Upper lobe of left lung (tissue), 6 donors: ENCODE data around the gene SLC2A11. TPM values are rescaled to one million over a fixed set of nuclear protein-coding genes. Genes with fewer than 3 reads are reported as not detected.

ENCODE experiments used
- ATAC-seq, 2 donors: fragments of 200-7000 bp; cut with Tn5 transposase; one replicate each; pipeline ENCODE4 v1.9.1; 2022; ENCODE audit warnings: mild to moderate bottlenecking in 2 of 2, moderate library complexity in 2 of 2; ENCODE audit not compliant: low FRiP score in 2 of 2
- DNase-seq, 2 donors: peaks; one replicate each; pipeline ENCODE4 v3.0.0-alpha.2; 2019 to 2020
- H3K27ac ChIP-seq, 4 donors: fragments of 200-600 bp; sonication (generic); one replicate each; pipeline ENCODE4 v1.5.1; 2016 to 2019
- H3K27me3 ChIP-seq, 4 donors: fragments of 200-600 bp; sonication (generic); one replicate each; pipeline ENCODE4 v1.5.1; 2017 to 2019
- H3K36me3 ChIP-seq, 4 donors: fragments of 200-600 bp; sonication (generic); one replicate each; pipeline ENCODE4 v1.5.1; 2016 to 2019
- H3K4me1 ChIP-seq, 4 donors: fragments of 200-600 bp; sonication (generic); one replicate each; pipeline ENCODE4 v1.5.1; 2018 to 2019
- H3K4me3 ChIP-seq, 4 donors: fragments of 200-600 bp; sonication (generic); one replicate each; pipeline ENCODE4 v1.5.1; 2017 to 2019; ENCODE audit warnings: mild to moderate bottlenecking in 2 of 4, moderate library complexity in 1 of 4
- H3K9me3 ChIP-seq, 4 donors: fragments of 200-600 bp; sonication (generic); one replicate each; pipeline ENCODE4 v1.5.1; 2018 to 2019
- CTCF ChIP-seq, 6 experiments: fragments of 450-650 bp in 4 of 6; fragments of 200-600 bp in 2 of 6; sonication (generic) in 2 of 6; IDR thresholded peaks; one replicate each; pipeline ENCODE4 v1.5.1; 2016 to 2019; ENCODE audit warnings: antibody characterized with exemption in 6 of 6
- EP300 ChIP-seq, 4 donors: sonication (generic); formaldehyde crosslinking; IDR thresholded peaks; one replicate each; pipeline ENCODE4 v1.5.1; 2017; ENCODE audit warnings: antibody characterized with exemption in 4 of 4, control low read depth in 2 of 4
- POLR2A ChIP-seq, 4 donors: fragments of 450-650 bp; IDR thresholded peaks; one replicate each; pipeline ENCODE4 v1.5.1; 2016 to 2017; ENCODE audit warnings: antibody characterized with exemption in 4 of 4, mild to moderate bottlenecking in 2 of 4
- POLR2AphosphoS5 ChIP-seq, 2 donors: sonication (generic); formaldehyde crosslinking; IDR thresholded peaks; one replicate each; pipeline ENCODE4 v1.5.1; 2017; ENCODE audit warnings: antibody characterized with exemption in 2 of 2
- WGBS, 2 donors: methylation state at CpG; one replicate each; pipeline ENCODE4 v1.1.5; 2017 to 2018; 5-methylcytosine and 5-hydroxymethylcytosine counted together
- total RNA-seq, 6 donors: library from RNA; depleted of rRNA in 4 of 6; stranded (reverse); fragments of >200 nt in 4 of 6; gene quantifications; one replicate each; pipeline versions ENCODE4 v1.1.0 to v1.2.1, GENCODE V29; 2016 to 2021
- donor health status: DM: no; HTN: no; CAD: no; lungs with moderate emphysema.
- donor health status: DM: no; HTN: yes; CAD: no; lungs with severe emphysema.

SLC2A11 gene
- total RNA-seq, 6 donors from 2014 or later, result 9.9 to 31.4 (median 16.5) TPM

- ATAC-seq (no peak), DNase-seq (no peak)
- Histone ChIP-seq H3K36me3 (peaks cover 0 to 6% (median 2%) of the 10 kb centered on the region in 4 donors), H3K4me3 (no peak overlapping the region), H3K27ac (no peak overlapping the region), H3K9me3 (no peaks in the 10 kb centered on the region), H3K27me3 (no peaks in the 10 kb centered on the region), H3K4me1 (peaks cover 0 to 5% (median 0%) of the 10 kb centered on the region in 4 donors)
- no peak for TF ChIP-seq POLR2A (IDR thresholded peaks at IDR 0.05)
- TF ChIP-seq EP300 (IDR thresholded peaks at IDR 0.05), result no peak
- no peak for TF ChIP-seq CTCF (IDR thresholded peaks at IDR 0.05)
- no peak for TF ChIP-seq POLR2AphosphoS5 (IDR thresholded peaks at IDR 0.05)
- WGBS, 2 donors, result 75 to 82% methylated on average over 4 of the region's 4 CpGs
Measured at GRCh38 chr22:23868580-23868979, 10.9 kb downstream of the SLC2A11 start.

- peaks cover 0 to 14% (median 5%) of the 10 kb centered on the region in 4 donors for H3K36me3 ChIP-seq
- WGBS, 2 donors, result 95 to 97% methylated on average over 4 of the region's 4 CpGs
- no peak for ATAC-seq
- no peak overlapping the region for H3K27ac ChIP-seq
- TF ChIP-seq EP300 (IDR thresholded peaks at IDR 0.05) (no peak), CTCF (IDR thresholded peaks at IDR 0.05) (no peak), POLR2AphosphoS5 (IDR thresholded peaks at IDR 0.05) (no peak), POLR2A (IDR thresholded peaks at IDR 0.05) (no peak)
- no peaks in the 10 kb centered on the region for H3K4me1 ChIP-seq
- DNase-seq, result no peak
- no peaks in the 10 kb centered on the region for H3K27me3 ChIP-seq
- no peaks in the 10 kb centered on the region for H3K9me3 ChIP-seq
- H3K4me3 ChIP-seq, result no peak overlapping the region
Measured at GRCh38 chr22:23874871-23875270, 17.2 kb downstream of the SLC2A11 start.

GRCh38 chr22:23875801-23876200 lies 18.1 kb downstream of the SLC2A11 start:
- no peak for DNase-seq
- TF ChIP-seq EP300 (IDR thresholded peaks at IDR 0.05), result no peak
- no peak for ATAC-seq
- Histone ChIP-seq H3K4me1 (no peaks in the 10 kb centered on the region), H3K36me3 (peaks cover 0 to 14% (median 5%) of the 10 kb centered on the region in 4 donors), H3K27me3 (no peaks in the 10 kb centered on the region), H3K9me3 (no peaks in the 10 kb centered on the region), H3K4me3 (no peak overlapping the region), H3K27ac (no peak overlapping the region)
- 95 to 100% methylated on average over 1 to 2 of the region's 2 CpGs for WGBS, 2 donors

- DNase-seq (peak in 1 of 2 donors; percentile 50), ATAC-seq (no peak)
- Histone ChIP-seq H3K4me3 (no peak overlapping the region), H3K36me3 (peaks cover 0 to 14% (median 5%) of the 10 kb centered on the region in 4 donors), H3K9me3 (no peaks in the 10 kb centered on the region), H3K27ac (no peak overlapping the region), H3K27me3 (no peaks in the 10 kb centered on the region), H3K4me1 (no peaks in the 10 kb centered on the region)
- no peak for TF ChIP-seq EP300 (IDR thresholded peaks at IDR 0.05)
- WGBS, 2 donors, result 86 to 96% methylated on average over 5 to 8 of the region's 8 CpGs
Measured at GRCh38 chr22:23877566-23877965, 19.9 kb downstream of the SLC2A11 start.

- DNase-seq, result no peak
- TF ChIP-seq CTCF (IDR thresholded peaks at IDR 0.05), result no peak
- ATAC-seq, result no peak
- Histone ChIP-seq H3K36me3 (peaks cover 0 to 14% (median 5%) of the 10 kb centered on the region in 4 donors), H3K27ac (no peak overlapping the region), H3K9me3 (no peaks in the 10 kb centered on the region), H3K27me3 (no peaks in the 10 kb centered on the region), H3K4me1 (no peaks in the 10 kb centered on the region), H3K4me3 (no peak overlapping the region)
- WGBS, 2 donors, result 85 to 91% methylated on average over 7 of the region's 7 CpGs
Measured at GRCh38 chr22:23878219-23878618, 20.5 kb downstream of the SLC2A11 start.

- H3K9me3 ChIP-seq, result no peaks in the 10 kb centered on the region
- peaks cover 0 to 3% (median 2%) of the 10 kb centered on the region in 4 donors for H3K36me3 ChIP-seq
- H3K4me3 ChIP-seq, result no peak overlapping the region
- no peak for TF ChIP-seq CTCF (IDR thresholded peaks at IDR 0.05)
- TF ChIP-seq POLR2AphosphoS5 (IDR thresholded peaks at IDR 0.05), result no peak
- no peak for TF ChIP-seq EP300 (IDR thresholded peaks at IDR 0.05)
- no peak for TF ChIP-seq POLR2A (IDR thresholded peaks at IDR 0.05)
- WGBS, 2 donors, result 80 to 85% methylated on average over 9 to 20 of the region's 20 CpGs
- H3K27ac ChIP-seq, result no peak overlapping the region
- no peak for ATAC-seq
- H3K4me1 ChIP-seq, result no peaks in the 10 kb centered on the region
- no peaks in the 10 kb centered on the region for H3K27me3 ChIP-seq
- peak in 1 of 2 donors; percentile 65 for DNase-seq
Measured at GRCh38 chr22:23882370-23882769, 24.7 kb downstream of the SLC2A11 start.
